ENCODE measurements around the gene PSME2.

The PSME2 gene

DNA sequence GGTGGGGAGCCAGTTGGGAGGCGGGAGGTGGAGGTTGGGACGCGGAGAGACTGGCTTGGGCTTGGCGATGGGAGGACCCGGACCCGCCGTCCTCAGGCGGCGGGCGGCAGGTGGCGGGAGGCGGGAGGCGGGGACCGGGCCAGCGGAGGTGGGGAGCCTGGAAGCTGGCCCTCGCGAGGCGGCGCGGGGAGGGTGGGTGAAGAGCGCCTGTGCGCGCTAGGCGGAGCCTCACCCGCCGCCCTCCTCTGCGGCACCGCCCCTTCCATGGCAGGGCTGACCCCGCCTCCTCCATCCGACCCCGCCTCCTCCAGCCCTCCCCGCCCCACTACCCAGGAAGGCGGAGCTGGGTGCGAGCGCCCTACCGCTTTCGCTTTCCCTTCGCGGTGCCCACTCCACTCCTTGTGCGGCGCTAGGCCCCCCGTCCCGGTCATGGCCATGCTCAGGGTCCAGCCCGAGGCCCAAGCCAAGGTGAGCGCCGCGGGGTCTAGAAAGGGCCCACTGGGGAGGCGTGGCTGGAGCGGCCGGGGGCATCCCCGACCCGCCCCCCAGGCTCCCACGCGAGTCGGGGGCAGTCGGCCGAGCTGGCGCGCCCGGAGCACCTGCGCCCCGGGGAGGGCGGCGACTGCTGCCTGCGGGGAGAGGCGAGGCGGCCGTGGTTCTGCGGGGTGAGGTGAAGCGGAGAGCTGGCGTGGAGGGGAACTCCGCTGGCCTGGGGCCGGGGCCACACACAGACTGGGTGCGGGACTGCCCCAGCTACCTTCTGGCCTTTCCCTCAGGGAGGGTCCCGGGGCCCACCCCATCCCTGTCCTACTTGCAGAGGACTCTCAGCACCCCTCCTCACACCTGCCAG lies 10.4 kb downstream of the PSME2 start, which contains the start of gene PSME1 (continued):
- TF ChIP-seq, protein P1, sequence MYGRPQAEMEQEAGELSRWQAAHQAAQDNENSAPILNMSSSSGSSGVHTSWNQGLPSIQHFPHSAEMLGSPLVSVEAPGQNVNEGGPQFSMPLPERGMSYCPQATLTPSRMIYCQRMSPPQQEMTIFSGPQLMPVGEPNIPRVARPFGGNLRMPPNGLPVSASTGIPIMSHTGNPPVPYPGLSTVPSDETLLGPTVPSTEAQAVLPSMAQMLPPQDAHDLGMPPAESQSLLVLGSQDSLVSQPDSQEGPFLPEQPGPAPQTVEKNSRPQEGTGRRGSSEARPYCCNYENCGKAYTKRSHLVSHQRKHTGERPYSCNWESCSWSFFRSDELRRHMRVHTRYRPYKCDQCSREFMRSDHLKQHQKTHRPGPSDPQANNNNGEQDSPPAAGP (tag by site-specific recombination; IDR thresholded peaks at IDR 0.05) = no peak
- TF ChIP-seq ZNF433 (tag by site-specific recombination; IDR thresholded peaks at IDR 0.05; ENCODE audit: low read depth) (no peak), ZNF558 (tag by site-specific recombination; IDR thresholded peaks at IDR 0.05) (no peak), ZIC2 (tag by site-specific recombination; IDR thresholded peaks at IDR 0.05) (peak; percentile 51; the same call in 1 of the 2 replicates), ZNF341 (tag by site-specific recombination; IDR thresholded peaks at IDR 0.05; ENCODE audit: low read depth) (peak; percentile 96), ZNF248 (tag by site-specific recombination; IDR thresholded peaks at IDR 0.05) (no peak), ZNF658 (tag by site-specific recombination; IDR thresholded peaks at IDR 0.05) (no peak), ZFHX2 (tag by site-specific recombination; conservative IDR thresholded peaks at IDR 0.05) (peak; percentile 69), ZNF521 (tag by site-specific recombination; IDR thresholded peaks at IDR 0.05) (no peak), ZNF571 (tag by site-specific recombination; IDR thresholded peaks at IDR 0.05) (no peak), ZBTB20 (tag by site-specific recombination; IDR thresholded peaks at IDR 0.05) (no peak; the same call in 1 of the 2 replicates), ZNF701 (tag by site-specific recombination; IDR thresholded peaks at IDR 0.05) (no peak), ZBTB17 (tag by site-specific recombination; IDR thresholded peaks at IDR 0.05) (0 out of 2 replicates have a peak, but pooled peaks have one; percentile 35), ZNF140 (tag by site-specific recombination; IDR thresholded peaks at IDR 0.05) (no peak), BCL11A (tag by site-specific recombination; IDR thresholded peaks at IDR 0.05; ENCODE audit: low read depth) (no peak), ZNF561 (tag by site-specific recombination; IDR thresholded peaks at IDR 0.05; ENCODE audit: borderline replicate concordance) (peak; percentile 15; the same call in 1 of the 2 replicates), KLF9 (tag by site-specific recombination; IDR thresholded peaks at IDR 0.05; ENCODE audit: low read depth) (peak; percentile 93), ZNF426 (tag by site-specific recombination; IDR thresholded peaks at IDR 0.05) (no peak), ZFP69B (tag by site-specific recombination; IDR thresholded peaks at IDR 0.05) (peak; percentile 18; the same call in 1 of the 2 replicates), ZNF514 (tag by site-specific recombination; IDR thresholded peaks at IDR 0.05) (no peak), ZFP41 (tag by site-specific recombination; IDR thresholded peaks at IDR 0.05; ENCODE audit: borderline replicate concordance) (no peak), ZNF23 (tag by site-specific recombination; IDR thresholded peaks at IDR 0.05; ENCODE audit: borderline replicate concordance) (no peak), KLF10 (tag by site-specific recombination; IDR thresholded peaks at IDR 0.05) (peak; percentile 89)
- TF ChIP-seq, protein P2, sequence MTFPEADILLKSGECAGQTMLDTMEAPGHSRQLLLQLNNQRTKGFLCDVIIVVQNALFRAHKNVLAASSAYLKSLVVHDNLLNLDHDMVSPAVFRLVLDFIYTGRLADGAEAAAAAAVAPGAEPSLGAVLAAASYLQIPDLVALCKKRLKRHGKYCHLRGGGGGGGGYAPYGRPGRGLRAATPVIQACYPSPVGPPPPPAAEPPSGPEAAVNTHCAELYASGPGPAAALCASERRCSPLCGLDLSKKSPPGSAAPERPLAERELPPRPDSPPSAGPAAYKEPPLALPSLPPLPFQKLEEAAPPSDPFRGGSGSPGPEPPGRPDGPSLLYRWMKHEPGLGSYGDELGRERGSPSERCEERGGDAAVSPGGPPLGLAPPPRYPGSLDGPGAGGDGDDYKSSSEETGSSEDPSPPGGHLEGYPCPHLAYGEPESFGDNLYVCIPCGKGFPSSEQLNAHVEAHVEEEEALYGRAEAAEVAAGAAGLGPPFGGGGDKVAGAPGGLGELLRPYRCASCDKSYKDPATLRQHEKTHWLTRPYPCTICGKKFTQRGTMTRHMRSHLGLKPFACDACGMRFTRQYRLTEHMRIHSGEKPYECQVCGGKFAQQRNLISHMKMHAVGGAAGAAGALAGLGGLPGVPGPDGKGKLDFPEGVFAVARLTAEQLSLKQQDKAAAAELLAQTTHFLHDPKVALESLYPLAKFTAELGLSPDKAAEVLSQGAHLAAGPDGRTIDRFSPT (tag by site-specific recombination; IDR thresholded peaks at IDR 0.05) = peak; percentile 65; the same call in 1 of the 2 replicates
- TF ChIP-seq, protein P3, sequence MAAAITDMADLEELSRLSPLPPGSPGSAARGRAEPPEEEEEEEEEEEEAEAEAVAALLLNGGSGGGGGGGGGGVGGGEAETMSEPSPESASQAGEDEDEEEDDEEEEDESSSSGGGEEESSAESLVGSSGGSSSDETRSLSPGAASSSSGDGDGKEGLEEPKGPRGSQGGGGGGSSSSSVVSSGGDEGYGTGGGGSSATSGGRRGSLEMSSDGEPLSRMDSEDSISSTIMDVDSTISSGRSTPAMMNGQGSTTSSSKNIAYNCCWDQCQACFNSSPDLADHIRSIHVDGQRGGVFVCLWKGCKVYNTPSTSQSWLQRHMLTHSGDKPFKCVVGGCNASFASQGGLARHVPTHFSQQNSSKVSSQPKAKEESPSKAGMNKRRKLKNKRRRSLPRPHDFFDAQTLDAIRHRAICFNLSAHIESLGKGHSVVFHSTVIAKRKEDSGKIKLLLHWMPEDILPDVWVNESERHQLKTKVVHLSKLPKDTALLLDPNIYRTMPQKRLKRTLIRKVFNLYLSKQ (tag by site-specific recombination; IDR thresholded peaks at IDR 0.05; ENCODE audit: borderline replicate concordance) = no peak
- TF ChIP-seq, protein P4, sequence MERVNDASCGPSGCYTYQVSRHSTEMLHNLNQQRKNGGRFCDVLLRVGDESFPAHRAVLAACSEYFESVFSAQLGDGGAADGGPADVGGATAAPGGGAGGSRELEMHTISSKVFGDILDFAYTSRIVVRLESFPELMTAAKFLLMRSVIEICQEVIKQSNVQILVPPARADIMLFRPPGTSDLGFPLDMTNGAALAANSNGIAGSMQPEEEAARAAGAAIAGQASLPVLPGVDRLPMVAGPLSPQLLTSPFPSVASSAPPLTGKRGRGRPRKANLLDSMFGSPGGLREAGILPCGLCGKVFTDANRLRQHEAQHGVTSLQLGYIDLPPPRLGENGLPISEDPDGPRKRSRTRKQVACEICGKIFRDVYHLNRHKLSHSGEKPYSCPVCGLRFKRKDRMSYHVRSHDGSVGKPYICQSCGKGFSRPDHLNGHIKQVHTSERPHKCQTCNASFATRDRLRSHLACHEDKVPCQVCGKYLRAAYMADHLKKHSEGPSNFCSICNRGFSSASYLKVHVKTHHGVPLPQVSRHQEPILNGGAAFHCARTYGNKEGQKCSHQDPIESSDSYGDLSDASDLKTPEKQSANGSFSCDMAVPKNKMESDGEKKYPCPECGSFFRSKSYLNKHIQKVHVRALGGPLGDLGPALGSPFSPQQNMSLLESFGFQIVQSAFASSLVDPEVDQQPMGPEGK (tag by site-specific recombination; IDR thresholded peaks at IDR 0.05) = peak; percentile 87
- TF ChIP-seq, protein P5, sequence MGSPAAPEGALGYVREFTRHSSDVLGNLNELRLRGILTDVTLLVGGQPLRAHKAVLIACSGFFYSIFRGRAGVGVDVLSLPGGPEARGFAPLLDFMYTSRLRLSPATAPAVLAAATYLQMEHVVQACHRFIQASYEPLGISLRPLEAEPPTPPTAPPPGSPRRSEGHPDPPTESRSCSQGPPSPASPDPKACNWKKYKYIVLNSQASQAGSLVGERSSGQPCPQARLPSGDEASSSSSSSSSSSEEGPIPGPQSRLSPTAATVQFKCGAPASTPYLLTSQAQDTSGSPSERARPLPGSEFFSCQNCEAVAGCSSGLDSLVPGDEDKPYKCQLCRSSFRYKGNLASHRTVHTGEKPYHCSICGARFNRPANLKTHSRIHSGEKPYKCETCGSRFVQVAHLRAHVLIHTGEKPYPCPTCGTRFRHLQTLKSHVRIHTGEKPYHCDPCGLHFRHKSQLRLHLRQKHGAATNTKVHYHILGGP (tag by site-specific recombination; IDR thresholded peaks at IDR 0.05) = no peak
- TF ChIP-seq, protein P6, sequence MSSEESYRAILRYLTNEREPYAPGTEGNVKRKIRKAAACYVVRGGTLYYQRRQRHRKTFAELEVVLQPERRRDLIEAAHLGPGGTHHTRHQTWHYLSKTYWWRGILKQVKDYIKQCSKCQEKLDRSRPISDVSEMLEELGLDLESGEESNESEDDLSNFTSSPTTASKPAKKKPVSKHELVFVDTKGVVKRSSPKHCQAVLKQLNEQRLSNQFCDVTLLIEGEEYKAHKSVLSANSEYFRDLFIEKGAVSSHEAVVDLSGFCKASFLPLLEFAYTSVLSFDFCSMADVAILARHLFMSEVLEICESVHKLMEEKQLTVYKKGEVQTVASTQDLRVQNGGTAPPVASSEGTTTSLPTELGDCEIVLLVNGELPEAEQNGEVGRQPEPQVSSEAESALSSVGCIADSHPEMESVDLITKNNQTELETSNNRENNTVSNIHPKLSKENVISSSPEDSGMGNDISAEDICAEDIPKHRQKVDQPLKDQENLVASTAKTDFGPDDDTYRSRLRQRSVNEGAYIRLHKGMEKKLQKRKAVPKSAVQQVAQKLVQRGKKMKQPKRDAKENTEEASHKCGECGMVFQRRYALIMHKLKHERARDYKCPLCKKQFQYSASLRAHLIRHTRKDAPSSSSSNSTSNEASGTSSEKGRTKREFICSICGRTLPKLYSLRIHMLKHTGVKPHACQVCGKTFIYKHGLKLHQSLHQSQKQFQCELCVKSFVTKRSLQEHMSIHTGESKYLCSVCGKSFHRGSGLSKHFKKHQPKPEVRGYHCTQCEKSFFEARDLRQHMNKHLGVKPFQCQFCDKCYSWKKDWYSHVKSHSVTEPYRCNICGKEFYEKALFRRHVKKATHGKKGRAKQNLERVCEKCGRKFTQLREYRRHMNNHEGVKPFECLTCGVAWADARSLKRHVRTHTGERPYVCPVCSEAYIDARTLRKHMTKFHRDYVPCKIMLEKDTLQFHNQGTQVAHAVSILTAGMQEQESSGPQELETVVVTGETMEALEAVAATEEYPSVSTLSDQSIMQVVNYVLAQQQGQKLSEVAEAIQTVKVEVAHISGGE (tag by site-specific recombination; conservative IDR thresholded peaks at IDR 0.05; ENCODE audit: low read depth) = no peak
